GM18868 (cell line): ENCODE data around the gene MPST.

Source experiments
- ATAC-seq: cut with Tn5 transposase; IDR thresholded peaks from one replicate; pipeline ENCODE4 v1.9.1; 2021; ENCODE audit warnings: mild to moderate bottlenecking, moderate library complexity; ENCODE audit not compliant: unreplicated experiment

MPST gene

DNA sequence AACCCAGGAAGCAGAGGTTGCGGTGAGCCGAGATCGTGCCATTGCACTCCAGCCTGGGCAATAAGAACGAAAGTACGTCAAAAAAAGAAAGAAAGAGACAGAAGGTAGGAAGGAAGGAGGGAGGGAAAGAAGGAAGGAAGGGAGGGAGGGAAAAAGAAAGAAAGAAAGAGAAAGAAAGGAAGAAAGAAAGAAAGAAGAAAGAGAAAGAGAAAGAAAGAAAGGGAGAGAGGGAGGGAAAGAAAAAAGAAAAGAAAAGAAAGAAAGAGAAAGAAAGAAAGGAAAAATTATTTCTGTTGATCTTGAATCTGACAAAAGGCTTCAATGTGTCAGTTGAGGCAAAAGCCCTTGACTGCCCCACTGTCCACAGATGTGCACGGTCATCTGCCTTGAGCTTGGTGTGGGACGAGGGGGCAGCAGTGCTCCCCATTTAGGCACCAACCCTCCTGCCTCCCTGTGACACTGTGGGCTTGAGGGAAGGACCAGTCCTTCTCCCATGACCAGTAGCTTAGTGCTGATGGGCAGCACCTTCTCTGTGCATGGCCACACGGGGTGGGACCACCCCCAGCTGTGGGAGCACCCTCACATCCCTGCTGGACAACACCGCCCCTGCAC is 56.4 kb downstream of the MPST start:
- ATAC-seq, result no peak

DNA sequence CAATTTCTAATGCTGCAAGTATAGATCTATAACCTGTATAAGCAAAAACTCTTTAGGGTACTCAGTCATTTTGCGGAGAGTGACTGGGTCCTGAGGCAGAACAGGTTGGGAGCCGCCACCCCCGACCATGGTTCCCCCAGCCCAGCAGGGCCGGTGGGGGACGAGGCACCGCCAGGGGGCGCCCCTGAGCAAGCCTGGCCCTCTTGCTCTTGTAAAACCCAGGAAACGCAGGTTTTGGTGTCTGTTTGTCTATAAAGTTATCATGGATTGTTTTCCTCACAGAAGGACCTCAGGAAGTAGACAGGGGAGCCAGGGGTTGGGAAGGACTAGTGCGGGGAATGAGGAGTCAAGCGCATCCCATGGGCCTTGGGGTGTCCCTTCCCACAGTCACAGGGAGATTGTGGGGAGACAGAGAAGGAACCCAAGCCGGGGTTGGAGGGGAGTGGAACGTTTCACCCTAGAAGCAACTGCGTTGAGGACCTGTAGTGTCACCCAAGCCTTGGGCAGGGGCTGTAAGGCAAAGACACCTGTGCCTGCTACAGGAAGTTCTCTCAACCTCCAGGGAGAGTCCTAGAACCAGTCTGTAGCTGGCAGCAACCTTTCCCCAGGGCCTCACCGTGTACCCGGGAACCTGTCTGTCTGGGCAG is 58.4 kb downstream of the MPST start:
- no peak for ATAC-seq

DNA sequence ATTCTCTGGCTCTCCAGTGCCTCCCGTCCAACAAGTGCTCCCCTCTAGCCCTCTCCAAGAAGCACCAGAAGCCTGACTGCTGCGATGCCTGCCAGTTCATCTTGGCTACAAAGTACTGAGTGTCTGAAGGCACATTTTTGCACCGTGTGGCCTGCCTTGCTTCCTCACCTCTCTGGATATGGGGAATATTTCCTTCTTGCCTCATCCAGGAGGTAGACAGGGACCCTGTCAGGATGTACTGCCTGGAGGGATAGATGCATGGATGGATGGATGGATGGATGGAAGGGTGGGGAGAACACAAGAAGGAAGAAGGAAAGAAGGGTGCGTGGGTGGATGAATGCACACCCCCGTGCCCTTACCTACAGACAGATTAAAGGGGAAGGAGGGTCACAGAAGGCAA is 59.6 kb downstream of the MPST start:
- ATAC-seq, result no peak
